Skeletal muscle cell (primary cell): ENCODE measurements around the gene CARHSP1.
"Not testable (repeated sequence)": the region's sequence is repeated elsewhere in the genome, so short reads cannot be mapped to it uniquely, and the experiment has no call there.

Source experiments
- DNase-seq: peaks from one replicate; pipeline ENCODE4 v3.0.0-alpha.2; 2010; ENCODE audit warnings: low read depth
- H3K4me3 ChIP-seq: 2 replicates; pipeline ENCODE4 v1.5.1; 2011; ENCODE audit warnings: low read depth, mild to moderate bottlenecking, control low read depth, low read length, moderate library complexity

CARHSP1 gene

GRCh38 chr16:8845699-8846298, 23.0 kb downstream of the CARHSP1 start:
- no peak overlapping the region for H3K4me3 ChIP-seq
- DNase-seq: no peak

DNA sequence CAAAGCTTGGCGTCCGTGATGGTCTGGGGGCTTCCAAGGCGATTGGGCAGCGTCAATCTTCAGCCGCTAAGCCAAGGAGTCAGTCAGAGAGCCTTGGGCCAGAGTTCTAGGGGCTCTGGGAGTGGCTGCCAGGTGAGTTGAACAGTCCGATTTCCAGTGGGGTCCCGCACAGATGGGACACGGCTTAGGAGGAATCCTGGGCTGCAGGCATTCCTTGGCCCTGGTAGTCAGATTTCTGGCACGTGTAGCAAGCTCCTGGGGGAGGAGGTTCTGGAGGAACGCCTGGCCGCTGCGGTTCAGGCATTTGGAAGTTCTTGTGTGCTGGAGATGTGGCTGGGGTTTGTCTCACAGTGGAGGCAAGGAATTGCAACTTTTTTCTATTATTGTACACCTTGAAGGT, 25.5 kb downstream of the CARHSP1 start:
- DNase-seq, H3K4me3 ChIP-seq: not testable (repeated sequence)

- not testable (repeated sequence) for H3K4me3 ChIP-seq
Observed at GRCh38 chr16:8842016-8842415, 26.8 kb downstream of the CARHSP1 start.

DNA sequence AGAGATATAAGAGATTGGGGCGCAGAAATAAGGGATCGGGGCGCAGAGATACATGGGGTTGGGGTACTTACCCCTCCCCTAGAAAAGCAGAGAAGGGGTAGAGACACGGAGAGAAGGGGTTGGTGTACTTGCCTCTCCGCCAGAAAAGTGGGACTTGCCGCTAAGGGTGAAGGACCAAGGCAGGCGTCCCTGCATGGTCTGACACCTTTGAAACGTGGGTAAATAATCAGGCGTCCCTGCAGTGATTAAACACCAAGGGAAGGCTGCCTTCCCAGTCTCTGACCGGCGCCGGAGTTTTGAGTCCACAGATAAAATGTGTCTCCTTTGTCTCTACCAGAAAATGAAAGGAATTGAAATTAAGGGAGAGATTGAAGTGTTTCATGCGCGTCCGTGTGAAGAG, 31.2 kb downstream of the CARHSP1 start:
- H3K4me3 ChIP-seq, DNase-seq: not testable (repeated sequence)

More at GRCh38 chr16:8842016-8842415, 26.8 kb downstream of the CARHSP1 start:
- not testable (repeated sequence) for DNase-seq

- DNase-seq, H3K4me3 ChIP-seq: not testable (repeated sequence)
Observed at GRCh38 chr16:8836797-8837196, 32.0 kb downstream of the CARHSP1 start.

DNA sequence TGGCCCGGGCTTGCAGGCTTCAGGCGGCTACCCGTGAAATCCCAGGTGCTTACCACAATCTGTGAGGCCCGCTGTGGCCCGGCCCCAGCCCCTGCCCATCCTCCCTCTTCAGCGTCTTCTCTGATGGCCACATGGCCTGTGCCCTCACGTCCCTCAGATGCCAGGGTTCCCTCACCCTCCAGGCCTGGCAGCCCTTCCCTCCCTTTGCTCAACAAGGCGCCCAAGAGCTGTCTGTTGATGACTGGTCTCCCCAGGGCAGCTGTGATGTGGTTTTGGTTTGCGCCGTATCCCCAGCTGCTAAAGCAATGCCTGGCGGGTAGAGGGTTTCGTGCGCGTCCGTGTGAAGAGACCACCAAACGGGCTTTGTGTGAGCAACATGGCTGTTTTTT, 36.1 kb downstream of the CARHSP1 start:
- DNase-seq: no peak
- H3K4me3 ChIP-seq: no peak overlapping the region

DNA sequence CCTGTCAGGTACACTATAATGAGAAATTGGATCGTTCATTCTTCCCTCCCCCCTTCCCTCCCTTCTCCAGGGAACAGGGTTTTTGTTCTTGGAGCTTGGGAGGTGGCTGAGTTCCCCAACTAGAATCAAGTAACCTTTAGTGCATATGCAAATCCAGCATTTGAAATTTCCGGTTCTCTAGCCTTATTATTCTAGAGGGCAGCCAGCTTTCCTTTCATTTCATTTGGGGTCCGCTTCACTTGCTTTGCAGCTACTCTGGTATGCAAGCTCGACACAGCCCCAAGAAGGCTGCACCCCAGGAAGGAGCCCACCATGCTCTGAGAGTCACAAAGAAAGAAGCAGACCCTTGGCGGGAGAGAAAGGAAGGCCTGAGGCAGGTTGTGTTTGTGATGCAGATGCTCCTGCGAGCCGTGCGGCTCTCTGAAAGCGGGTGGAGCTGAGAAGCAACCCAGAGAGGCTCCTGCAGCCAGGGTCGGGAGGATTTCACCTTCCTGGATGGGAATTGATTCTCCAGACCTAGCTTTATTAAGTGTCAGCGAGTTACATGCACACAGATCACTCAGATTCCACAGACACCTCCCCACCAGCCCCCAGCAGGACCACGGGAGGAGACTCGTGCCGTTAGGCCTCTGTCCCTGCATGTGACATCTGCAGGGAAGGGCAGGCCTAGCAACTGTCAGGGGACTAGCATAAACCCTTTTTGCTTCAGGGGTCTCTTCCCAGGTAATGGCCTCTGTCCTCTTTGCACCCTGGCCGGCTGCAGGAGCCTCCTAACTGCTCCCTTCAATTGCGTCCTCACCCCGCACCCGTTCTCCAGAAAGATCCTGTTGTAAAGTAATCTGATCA, 36.7 kb downstream of the CARHSP1 start:
- no peak for DNase-seq
- no peak overlapping the region for H3K4me3 ChIP-seq

- DNase-seq: no peak
- H3K4me3 ChIP-seq: no peak overlapping the region
Observed at GRCh38 chr16:8831450-8831849, 37.4 kb downstream of the CARHSP1 start.

DNA sequence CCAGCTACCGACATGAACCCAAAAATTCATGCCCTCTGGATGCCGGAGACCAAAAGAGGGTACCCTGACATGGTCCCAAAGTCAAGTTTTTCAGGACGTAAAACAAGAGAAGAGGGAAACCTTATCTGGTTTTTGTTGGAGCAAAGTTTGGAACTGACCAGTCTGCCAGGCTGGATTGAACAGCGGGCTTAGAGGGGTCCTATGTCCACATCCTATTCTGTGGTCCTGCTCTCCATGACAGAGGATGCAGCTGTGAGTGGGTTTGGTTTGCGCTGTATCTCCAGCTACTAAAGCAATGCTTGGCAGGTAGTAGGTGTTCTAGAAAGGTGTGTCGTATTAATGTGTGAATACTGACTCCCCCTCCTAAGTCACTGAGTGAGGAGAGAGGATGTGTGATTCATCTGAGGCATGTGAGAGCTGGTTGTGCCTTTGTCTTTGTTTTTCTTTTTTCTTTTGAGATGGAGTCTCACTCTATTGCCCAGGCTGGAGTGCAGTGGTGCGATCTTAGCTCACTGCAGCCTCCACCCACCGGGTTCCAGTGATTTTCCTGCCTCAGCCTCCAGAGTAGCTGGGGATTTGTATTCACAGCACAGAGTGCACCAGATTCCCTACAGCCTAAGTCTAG, 40.2 kb downstream of the CARHSP1 start:
- no peak overlapping the region for H3K4me3 ChIP-seq
- no peak for DNase-seq

GRCh38 chr16:8826278-8826879, 42.4 kb downstream of the CARHSP1 start:
- no peak for DNase-seq
- H3K4me3 ChIP-seq: no peak overlapping the region

GRCh38 chr16:8822403-8822802, 46.4 kb downstream of the CARHSP1 start:
- H3K4me3 ChIP-seq: no peak overlapping the region
- DNase-seq: no peak

DNA sequence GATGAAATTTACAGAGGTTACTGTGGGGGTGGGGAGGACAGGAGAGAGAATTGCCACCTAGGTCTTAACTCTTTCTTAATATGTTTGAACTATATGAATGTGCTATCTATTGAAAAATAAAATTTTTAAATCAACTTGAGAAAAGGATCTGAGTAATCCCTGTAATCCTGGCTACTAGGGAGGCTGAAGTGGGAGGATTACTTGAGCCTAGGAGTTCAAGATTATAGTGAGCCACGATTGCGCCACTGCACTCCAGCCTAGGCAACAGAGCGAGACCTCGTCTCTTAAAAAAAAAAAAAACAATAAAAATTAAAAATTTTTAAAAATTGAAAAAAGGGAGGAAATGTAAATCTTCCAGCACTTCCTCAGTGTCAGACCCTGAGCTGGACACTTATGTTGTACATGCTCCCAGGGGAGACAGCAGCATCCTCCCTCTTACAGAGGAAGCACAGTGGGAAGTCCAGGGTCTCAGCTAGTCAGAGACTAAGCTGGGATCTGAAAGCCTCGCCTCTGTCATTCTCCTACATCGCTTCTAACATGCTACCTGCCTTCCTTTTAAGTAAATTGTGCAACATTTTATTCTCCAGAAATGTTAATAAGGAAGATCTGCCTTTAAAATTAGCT, 49.3 kb downstream of the CARHSP1 start:
- no peak for DNase-seq
- no peak overlapping the region for H3K4me3 ChIP-seq

DNA sequence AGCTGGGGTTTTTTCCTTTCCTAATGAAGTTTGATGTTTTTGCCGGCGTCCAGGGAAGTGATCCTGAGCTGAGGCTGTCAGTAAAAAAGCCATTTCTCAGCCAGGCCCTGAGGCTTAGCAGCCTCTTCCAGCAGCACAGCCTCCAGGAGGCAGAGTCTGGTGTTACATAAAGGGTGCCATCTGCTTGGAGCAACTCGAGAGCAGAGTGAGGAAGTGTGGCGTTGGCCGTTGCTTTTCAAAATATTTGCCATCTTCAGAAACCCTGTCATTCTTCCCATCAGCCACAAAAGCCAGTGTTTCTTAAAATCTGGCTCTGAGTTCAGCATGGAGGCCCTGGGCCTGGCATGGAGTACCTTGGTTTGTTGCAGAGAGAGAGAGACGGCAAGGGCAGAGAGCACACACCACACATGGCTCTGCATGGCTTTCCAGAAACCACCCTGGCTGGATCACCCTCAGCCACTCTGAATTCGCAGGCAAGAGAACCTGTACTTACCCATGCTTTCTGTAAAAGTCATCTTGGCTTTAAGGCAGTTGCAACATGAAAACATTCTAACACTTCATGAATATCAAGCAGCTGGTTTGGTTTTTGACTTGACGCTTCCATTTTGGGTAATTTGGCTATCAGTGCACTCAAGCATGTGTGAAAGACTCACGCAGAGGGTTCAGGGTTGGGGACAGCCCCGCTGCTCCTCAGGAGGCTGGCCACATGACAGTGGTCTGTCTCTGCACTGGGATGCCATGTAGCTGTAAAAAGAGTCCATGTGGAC, 50.1 kb downstream of the CARHSP1 start:
- H3K4me3 ChIP-seq: no peak overlapping the region
- DNase-seq: no peak

DNA sequence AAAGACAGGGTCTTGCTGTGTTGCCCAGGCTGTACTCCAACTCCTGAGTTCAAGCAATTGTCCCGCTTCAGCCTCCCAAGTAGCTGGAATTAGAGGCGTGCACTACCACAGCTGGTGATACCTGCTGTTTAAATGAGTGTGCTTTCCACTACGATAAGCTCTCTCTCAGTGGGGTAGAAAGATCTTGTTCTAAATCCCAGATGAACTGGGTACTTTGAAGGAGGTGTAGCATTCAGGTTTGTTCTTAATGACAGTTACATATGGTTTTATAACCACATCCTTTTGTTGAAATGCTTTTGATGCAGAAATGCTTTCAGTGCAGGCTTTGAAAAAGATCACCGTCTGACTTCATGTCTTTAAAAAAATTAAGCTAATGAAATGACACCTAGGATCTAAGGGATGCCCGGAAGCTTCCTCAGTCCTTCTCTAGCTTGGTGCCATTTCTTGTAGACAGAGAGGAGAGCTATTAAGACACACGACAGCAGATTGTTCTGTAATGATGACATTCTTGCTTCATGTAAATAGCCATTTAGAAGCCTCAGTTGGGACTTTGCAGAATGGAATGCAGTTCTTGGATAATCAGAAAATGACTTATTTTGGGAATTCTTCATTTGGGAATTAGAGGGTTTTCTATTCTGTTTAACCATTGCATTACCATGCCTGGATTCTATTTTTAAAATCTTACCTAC, 51.7 kb downstream of the CARHSP1 start:
- no peak for DNase-seq

GRCh38 chr16:8814095-8814806, 54.6 kb downstream of the CARHSP1 start:
- no peak overlapping the region for H3K4me3 ChIP-seq
- no peak for DNase-seq

More for the DNA sequence above, 51.7 kb downstream of the CARHSP1 start:
- no peak overlapping the region for H3K4me3 ChIP-seq

DNA sequence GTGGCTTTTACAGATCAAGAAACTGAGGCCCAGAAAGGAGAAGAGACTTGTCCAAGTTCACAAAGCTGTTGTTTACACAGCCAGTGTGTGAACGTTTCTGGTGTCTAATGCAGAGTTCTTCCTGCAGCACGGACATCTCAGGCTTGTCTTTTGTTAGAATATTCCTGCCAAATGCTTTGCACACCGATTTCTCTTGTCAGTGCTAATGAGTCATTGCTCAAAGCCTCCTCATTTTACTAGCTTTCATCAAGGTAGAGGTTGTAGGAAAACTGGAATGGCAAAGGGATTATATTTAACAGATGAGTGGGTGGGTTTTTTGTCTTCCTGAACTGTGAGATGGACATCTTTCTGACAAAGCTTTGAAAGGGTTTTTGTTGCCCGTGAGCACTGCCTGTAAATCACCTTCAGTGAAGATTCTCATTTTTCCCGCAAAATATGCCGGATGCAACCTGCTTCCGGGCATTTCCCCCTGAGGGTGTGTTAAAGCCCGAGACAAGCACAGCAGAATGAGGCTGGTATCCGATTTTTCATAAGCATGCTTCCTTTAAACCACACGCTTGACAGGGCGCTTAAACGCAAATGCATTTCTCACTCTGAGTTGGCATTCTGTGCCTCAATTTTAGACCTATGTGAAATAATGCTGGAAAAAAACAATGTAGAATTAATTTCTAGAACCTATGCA, 56.5 kb downstream of the CARHSP1 start:
- H3K4me3 ChIP-seq: no peak overlapping the region
- DNase-seq: no peak

DNA sequence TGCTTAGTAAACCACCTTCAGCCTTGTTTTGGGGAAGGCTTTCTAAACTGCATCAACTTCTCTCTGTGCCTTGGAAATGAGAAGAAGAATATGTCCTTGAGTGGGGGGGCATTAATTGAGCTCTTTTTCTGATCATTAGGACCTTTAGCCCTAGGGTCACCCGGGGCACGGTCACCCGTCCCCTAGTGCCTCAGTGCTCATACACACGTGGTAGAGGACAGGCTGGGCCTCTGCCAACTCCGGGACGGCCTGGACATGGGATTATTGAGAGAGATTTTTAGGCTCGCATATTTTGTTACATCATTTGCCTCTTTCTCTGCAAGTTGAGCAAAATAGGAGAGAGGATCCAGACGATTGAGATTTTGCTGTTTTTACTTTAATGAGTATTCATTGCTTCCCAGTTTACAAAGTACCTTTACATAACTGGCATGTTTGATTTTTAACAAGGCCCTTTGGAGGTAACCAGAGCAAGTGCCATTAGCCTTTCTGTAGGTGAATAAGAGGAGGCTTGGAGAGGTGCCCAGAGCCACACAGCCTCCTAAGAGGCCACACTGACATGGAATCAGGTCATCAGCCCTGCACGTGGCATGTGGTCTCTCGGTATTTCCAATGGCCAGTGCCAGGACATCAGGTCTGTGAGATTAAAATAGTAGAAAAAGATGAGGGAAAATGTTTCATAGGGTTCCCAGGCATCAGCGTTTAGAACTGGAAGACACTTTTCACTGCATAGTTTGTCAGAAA, 60.0 kb downstream of the CARHSP1 start:
- no peak overlapping the region for H3K4me3 ChIP-seq
- DNase-seq: no peak
